Amygdala (tissue), 56 donors: ENCODE data around the gene NMUR2.

Experiments used
- DNase-seq, 56 donors: peaks; one replicate each; lab custom pipeline; 2025; lab: John Stamatoyannopoulos, UW

The NMUR2 gene

GRCh38 chr5:152374711-152375275 lies 30.3 kb downstream of the NMUR2 start:
- DNase-seq = no peak

DNA sequence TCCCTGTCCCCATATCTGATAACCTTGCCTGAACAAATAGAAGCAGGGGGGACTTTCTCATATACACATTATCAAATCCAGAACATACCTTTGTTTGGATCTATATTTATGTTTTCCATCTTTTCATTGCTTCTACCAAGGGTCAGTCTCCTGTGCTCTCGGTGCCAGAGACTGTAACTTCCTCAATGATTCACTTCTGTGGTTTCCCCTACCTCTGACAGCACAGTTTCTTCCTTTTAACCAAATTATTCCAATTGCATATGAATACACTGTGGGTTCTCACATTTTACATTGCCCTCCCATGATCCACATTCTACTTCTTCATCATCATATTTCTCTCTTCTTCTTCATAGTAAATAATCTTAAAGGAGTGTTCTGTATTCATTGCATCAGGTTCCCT lies 32.2 kb downstream of the NMUR2 start:
- DNase-seq = no peak

- DNase-seq = no peak
Measured at GRCh38 chr5:152369298-152369697, 35.8 kb downstream of the NMUR2 start.

DNA sequence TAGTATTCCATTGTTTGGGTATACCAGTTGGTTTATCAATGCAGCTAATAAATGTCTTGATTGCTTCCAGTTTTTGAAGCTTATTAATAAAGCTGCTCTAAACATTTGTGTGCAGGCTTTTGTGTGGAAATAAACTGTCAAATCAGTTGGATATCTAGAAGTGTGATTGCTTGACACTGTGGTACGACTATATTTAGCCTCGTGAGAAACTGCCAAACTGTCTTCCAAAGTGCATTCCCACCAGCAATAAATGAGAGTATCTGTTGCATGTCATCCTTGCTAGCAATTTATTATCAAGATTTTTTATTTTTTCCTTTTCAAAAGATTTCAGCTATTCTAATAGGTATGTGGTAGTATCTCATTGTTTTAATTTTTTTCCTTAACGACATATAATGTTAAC lies 37.5 kb downstream of the NMUR2 start:
- DNase-seq = no peak

DNA sequence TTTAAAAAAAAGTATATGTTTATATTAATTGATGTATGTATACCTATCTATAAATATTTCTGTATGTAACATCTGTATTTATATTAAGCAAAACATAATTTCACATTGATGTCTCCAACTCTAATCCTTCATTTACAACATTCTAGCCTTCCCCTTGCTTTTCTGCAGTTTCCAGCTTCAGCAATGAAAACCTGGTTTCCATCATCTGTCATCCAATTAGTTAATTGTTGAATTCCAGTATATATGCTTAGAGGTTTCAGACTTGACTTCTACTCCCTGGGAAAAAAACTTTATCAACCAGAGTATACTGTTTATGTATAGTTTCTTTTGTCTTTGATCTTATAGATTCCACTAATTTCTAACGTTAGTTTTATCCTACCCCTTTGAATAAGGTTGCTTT lies 38.4 kb downstream of the NMUR2 start:
- DNase-seq = no peak

GRCh38 chr5:152364899-152365298 lies 40.2 kb downstream of the NMUR2 start:
- DNase-seq = no peak

GRCh38 chr5:152364172-152364571 lies 40.9 kb downstream of the NMUR2 start:
- no peak for DNase-seq

GRCh38 chr5:152358861-152359568 lies 46.1 kb downstream of the NMUR2 start:
- no peak for DNase-seq

GRCh38 chr5:152356506-152356905 lies 48.6 kb downstream of the NMUR2 start:
- DNase-seq = no peak

- no peak for DNase-seq
Measured at GRCh38 chr5:152355061-152355460, 50.0 kb downstream of the NMUR2 start.

DNA sequence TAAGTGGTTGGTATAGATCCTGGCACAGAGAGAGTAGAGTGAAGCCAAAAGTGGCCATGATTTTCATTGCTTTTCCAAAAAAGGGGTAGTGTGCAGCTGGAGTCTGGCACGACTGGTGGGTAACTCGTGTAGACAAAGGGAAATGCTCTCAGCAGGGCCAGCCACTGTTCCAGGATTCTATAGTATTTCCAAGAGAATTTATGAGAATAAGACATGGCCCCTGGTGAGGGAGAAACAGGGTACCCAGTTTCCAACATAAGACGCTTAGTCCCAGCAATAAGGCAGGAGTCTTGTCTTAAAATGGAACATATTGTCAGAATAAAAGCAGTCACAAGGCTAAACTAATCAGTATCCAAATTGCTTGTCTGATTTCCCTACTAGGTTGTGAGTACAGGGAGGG lies 52.1 kb downstream of the NMUR2 start:
- DNase-seq = no peak

DNA sequence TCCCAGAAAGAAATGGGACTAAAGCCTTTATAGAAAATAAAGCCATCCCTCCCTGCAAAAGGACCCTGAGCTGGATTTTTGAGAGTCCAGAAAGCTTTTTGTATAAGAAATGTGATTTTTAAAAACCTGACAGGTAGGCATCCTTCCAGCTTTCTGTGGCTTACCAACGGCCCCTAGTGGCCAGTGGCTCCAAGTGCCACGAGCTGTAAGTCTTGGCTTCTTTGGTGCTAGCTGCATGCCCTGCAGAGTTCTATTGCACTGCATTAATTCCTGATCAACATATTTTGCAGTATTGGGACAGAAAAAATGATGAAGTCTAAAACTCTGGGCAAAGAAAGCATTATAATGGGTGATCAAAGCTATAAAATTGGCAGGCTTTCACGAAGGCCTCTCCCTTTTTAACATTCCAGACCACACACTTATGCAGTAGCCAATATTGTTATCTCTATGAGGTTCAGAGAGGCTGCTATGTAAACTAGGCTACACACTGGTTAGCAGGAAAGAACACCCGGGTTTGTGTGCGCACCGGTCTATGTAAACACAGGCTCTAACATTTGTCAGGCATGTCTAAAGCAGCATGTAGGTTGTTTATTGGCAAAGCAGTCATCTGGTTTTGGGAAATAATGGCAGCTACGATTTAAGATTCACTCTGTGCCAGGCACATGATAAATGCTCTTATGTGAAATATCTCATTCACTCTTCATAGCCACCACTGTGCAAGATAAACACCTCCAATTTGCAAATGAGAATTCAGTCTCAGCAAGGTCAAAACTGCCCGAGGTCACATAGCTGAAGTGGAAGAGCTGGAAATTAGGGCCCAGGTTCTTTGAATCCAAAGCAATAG lies 55.2 kb downstream of the NMUR2 start:
- peak in 34 of 56 donors; percentile 1 to 54 (median 12) for DNase-seq
